GM19099 (cell line): Measurements from ENCODE around the gene TXNRD3.

Experiments used
- POLR2A ChIP-seq: IDR thresholded peaks from 3 replicates; pipeline ENCODE4 v1.6.1; 2011; ENCODE audit warnings: low read depth; ENCODE audit not compliant: insufficient read length; ENCODE audit errors: extremely low read depth

Gene TXNRD3

DNA sequence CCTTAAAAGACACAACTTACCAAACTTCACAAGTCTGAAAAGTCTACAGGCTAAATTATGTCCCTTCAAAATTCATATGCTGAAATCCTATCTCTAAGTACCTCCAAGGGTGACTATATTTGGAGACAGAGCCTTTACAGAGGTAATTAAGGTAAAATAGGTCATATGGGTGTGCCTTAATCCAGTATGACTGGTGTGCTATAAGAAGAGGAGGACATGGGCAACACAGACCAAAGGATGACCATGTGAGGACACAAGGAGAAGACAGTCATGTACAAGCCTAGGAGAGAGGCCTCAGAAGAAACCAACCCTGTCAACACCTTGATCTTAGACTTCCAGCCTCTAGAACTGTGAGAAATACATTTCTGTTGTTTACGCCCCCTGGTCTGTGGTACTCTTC, 32.2 kb downstream of the TXNRD3 start:
- no peak for TF ChIP-seq POLR2A

DNA sequence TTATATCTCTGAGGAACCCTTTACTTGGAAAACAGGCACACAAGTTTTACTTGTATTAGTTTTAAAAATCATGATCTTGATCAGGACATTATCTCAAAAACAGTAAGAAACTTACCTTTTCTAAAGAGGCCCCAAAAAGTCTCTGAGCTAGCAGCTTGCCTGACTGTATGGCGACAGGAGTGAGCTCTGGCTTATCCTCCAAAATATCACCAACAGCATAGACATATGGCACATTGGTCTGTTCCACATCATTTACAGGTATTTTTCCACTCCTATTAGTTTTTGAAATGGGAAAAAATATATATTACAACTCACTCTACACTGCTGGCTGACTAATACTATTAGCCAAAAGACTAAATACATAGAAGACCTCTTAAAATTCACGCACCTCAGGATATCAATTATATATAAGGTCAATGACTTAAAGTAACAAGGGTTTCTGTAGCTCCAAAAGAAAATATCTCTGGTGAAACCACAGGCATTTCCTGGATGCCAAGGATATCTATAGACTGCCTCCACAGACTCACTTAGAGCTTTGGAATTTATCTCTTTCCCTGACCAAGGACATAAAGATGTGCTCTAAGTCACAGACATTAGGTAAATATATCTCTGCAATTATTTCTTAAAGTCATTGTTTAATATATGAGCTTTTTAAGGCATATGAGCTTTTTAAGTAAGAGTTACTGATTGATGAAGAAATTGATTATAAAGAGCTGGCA, 33.1 kb downstream of the TXNRD3 start:
- TF ChIP-seq POLR2A, result no peak

DNA sequence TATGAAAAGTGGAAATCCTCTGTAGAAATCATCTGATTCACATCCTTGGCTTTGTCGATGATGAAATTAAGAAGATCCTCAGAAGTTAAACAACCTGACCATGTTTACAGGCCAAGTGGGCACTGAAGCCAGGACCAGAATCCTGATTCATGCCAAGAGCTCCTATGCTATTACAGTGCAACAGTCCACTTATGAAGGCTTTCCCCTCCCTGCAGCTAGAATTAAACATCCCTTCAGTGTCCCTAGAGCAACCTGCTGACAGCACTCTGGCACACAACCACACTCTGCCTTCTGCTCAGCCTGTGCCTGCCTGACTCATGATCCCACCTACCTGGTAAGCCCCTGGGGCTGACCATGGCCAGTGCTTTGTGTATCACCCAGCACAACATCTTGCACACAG, 33.8 kb downstream of the TXNRD3 start:
- TF ChIP-seq POLR2A, result no peak

DNA sequence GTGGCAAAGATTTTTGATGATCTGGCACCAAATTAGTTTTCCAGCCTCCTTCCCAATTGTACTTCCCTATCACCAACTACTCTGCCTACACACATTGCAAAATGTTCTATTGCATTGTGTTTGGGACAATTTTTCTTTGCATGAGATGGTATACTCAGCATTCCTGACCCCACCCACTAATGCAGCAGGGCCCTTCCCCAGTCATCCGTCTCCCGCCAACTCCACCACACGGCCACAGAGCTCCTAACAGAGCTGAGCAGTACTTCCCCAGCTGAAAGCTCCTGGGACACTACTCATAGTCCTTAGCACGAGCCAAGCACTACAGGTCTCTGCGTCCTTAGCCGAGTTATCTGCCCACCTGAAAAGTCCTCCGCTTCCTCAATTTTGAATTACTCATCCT, 34.2 kb downstream of the TXNRD3 start:
- no peak for TF ChIP-seq POLR2A

DNA sequence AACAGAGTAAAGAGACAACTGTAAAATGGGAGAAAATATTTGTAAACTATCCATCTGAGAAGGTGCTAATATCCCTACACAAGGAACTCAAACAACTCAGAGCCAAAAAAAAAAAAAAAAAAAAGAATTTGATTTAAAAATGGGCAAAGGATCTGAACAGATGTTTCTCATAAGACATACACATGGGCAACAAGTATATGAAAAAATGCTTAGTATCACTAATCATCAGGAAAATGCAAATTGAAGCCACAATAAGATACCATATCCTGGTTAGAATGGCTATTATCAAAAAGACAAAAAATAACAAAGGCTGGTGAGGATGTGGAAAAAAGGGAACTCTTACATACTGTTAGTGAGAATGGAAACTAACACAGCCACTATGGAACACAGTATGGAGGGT, 36.2 kb downstream of the TXNRD3 start:
- no peak for TF ChIP-seq POLR2A

DNA sequence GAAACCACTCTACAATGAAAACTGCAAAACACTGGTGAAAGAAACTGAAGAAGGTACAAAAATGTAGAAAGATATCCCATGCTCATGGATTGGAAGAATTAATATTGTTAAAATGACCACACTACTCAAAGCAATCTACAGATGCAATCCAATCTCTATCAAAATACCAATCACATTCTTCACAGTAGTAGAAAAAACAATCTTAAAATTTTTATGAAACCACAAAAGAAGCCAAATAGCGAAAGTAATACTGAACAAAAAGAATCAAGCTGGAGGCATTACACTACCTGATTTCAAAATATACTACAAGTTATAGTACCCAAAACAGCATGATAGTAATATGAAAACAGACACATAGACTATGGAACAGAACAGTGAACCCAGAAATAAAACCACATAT, 36.9 kb downstream of the TXNRD3 start:
- no peak for TF ChIP-seq POLR2A

DNA sequence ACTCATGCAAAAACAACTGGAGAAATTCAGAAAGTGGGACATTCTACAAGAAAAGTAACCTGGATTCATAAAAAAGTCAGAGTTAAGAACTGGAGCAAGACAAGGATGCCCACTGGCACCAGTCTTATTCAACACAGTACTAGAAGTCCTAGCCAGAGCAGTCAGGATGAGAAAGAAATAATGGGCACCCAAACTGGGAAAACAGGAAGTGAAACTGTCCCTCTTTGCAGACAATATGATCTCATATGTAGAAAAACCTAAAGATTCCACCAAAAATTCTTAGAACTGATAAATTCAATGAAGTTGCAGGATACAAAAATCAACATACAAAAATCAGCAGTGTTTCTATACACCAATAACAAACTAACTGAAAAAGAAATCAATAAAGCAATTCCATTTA, 37.4 kb downstream of the TXNRD3 start:
- no peak for TF ChIP-seq POLR2A

DNA sequence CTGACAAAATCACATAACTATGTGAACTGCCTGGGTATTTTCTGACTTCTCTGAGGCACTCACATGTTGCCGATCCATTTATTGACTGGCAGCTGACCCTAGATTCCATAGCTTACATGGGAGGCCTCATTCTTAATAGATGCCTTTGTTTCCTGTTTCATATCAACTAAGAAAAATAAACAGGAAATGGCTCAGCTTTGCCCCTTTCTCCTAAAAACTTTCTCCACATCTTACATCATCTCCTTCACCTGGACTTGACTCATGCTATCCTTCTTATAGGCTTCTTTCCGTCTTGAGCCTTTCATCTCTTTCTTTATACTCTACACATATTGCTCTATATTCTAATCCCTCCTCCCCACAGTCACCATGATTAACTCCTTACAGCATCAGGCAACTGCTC, 38.0 kb downstream of the TXNRD3 start:
- TF ChIP-seq POLR2A, result no peak

DNA sequence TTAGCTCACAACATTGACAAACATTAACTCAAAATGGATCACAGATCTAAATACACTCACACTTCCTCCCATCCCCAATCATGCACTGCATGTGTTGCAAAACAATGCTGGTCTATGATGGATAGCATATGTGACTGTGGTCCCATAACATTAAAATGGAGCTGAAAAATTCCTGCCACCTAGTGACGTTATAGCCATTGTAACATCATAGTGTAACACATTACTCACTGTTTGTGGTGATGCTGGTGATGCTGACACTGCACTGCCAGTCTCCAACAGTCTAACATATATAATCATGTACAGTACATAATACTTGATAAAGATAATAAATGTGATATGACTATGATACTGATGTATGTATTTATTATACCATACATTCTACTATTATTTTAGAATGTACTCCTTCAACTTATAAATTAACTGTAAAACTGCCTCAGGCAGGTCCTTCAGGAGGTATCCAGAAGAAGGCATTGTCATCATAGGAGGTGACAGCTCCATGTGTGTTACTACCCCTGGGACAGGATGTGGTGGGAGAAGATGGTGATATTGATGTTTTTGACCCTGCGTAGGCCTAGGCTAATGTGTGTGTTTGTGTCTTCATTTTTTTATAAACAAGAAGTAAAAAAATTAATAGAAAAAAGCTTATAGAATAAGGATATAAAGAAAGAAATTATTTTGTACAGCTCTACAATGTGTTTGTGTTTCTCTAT, 41.3 kb downstream of the TXNRD3 start:
- no peak for TF ChIP-seq POLR2A

DNA sequence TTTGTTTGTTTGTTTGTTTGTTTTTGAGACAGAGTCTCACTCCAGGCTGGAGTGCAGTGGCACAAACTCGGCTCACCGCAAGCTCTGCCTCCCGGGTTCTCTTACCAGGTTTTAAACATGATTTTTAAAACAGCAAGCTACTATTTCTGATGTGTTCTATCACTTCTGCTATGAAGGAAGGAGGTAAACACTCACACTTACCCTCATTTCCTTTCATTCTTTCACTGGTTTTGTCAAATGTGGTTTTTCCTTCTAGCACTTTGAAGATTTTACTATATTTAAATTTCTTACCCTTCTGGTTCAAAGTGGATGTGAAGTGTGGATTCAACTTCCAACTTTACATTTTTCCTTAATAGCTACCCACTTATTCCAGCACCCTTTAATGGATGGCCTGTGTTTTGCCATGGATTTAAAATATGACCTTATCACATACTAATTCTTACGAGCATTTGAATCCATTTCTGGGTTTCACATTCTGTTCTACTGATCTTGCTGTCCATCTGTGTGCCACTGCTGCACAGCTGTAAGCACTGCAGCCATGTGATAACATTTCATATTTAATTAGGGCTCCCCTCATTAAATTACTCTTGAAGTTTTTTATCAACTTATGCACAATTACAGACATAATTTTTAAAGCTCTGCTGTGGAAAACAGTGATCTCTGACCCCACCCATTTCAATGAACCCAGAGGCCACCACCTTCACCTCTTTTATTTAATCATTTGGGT, 42.3 kb downstream of the TXNRD3 start:
- no peak for TF ChIP-seq POLR2A

DNA sequence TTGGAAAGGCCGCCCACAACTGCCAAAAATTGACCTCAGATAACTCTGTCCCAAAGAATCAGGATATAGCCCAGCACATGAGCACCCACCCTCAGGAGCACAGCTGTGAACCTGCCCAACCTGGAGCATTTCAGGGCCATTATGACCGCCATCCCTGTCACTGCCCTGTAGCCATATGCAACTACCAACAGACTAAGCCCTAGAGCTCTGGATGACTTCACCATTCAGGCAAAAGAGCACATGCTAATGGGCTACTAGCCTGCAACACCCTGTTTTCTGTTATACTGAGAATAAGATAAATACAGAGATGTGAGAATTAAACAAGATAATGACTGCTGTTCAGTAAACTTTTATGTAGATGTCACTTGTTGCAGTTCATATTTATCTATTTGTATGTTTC, 45.0 kb downstream of the TXNRD3 start:
- TF ChIP-seq POLR2A, result no peak

DNA sequence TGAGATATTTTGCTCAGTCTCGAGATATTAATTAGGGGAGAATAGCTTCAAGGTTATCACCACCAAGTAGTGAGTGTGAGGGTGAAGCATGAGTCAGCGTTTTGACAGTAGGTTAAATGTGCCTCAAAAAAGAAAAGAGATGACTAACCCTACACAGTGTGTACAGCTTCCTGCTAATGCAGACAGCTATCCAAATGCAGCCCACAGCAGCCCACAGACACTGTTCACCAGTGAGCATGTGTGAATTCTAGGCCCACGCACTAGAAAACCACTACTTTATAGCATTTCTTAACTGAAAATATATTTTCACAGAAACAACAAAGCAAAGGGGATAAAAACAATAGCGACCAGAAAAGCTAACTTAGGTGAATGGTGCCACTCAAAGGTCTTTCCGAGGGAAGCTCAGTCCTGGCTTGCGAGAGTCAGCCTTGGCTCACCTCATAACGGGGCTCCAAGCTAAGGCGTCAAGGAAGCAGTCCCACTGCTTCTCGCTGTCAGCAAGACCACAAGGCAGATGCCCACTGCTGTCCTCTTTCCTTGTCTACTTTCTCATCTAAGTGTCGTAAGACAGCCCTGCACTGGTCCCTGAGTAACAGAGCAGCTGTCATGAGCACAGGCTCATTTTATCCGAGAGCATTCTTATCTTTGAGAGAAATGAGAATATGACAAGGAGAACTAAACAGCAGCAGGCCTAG, 47.6 kb downstream of the TXNRD3 start:
- TF ChIP-seq POLR2A, result no peak

DNA sequence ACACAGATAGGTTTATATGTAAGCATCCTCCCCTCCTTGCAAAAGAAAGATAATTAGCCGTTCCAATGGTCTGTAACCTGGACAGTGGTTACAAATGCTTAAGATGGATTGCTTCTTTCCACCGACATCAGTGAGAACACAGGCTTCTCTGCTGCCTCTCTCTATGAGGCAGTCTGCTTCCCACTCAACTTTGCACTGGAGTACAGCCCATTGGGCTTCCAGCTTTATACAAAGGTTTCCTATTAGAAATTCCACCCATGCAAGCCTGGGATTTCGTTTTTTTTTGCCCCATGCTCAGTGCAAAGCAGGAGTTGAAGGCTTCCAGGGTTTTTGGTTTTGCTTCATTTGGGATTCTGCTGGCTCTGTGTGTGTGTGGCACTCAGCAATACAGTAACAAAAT, 48.9 kb downstream of the TXNRD3 start:
- no peak for TF ChIP-seq POLR2A

DNA sequence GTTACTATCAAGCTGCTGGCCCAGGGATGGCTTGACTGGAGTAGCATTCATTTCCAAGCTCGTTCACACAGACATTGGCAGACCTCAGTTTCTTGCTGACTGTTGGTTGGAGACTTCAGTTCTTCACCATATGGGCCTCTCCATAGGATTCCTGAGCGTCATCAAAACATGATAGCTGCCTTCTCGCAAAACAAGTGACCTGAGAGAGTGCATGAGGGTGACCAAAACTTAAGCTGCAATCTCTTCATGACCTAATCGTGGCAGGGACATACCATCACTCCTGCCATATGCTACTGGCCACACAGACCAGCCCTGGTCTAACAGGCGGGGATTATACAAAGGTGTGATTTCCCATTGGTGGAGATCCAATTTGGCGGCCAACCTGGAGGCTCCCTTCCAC, 50.2 kb downstream of the TXNRD3 start:
- no peak for TF ChIP-seq POLR2A

DNA sequence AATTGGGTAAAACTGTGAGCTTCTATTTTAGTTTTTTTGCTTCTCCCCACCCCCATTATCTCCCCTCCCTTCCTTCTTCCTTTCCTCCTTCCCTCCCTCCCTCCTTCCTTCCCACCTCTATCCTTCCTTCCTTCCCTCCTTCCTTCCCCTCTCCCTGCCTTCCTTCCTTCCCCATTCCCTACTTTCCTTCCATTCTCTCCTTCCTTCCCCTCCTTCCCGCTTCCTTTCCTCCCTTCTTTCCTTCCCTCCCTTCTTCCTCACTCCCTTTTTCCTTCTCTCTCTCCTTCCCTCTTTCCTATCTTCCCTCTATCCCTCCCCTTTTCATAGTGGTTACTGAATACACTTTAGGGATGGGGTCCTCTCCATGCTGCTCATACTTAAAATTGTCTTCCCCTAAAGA, 55.8 kb downstream of the TXNRD3 start:
- no peak for TF ChIP-seq POLR2A
